HCT116 (cell line): ENCODE data around the gene PRPF6. TPM values are rescaled to one million over a fixed set of nuclear protein-coding genes. Genes with fewer than 3 reads are reported as not detected.

ENCODE experiments used
- ATAC-seq: fragments of 200-7000 bp; cut with Tn5 transposase; 2 replicates; pipeline ENCODE4 v1.9.1; 2020; ENCODE audit warnings: mild to moderate bottlenecking, moderate library complexity
- BruUV-seq: library from RNA; stranded (reverse); fragments of 400-500 nt; replicated peaks from 2 replicates; lab custom pipeline; 2021; lab: Mats Ljungman, UMichigan
- CTCF ChIA-PET: fragments of 300-600 bp; sonication (Branson Sonifier 250); formaldehyde crosslinking; loops from one replicate; lab custom pipeline; 2021; ENCODE audit warnings: antibody characterized with exemption; lab: Charles Lee
- POLR2A ChIA-PET: fragments of 300-600, 350-600 bp; sonication (Branson Sonifier 250); formaldehyde crosslinking; loops from one replicate; lab custom pipeline; 2021; ENCODE audit warnings: antibody characterized with exemption; lab: Charles Lee
- RAD21 ChIA-PET, 2 experiments: fragments of 300-600 bp; sonication (Branson Sonifier 250); formaldehyde crosslinking; loops; one replicate each; lab custom pipeline; 2023; ENCODE audit warnings: low total read pairs in 2 of 2; ENCODE audit not compliant: uncharacterized antibody in 2 of 2, unreplicated experiment in 2 of 2, low non-redundant PET in 1 of 2; lab: Charles Lee
- DNase-seq: peaks from one replicate; pipeline ENCODE4 v3.0.0-alpha.2; 2010; ENCODE audit warnings: low read depth, low spot score
- H2AFZ ChIP-seq: fragments of 200-600 bp; shearing (Covaris generic), sonication (generic); 2 replicates; pipeline ENCODE4 v1.6.1; 2017; ENCODE audit warnings: low read depth, mixed run types, mixed read lengths, antibody characterized with exemption, low read length; ENCODE audit not compliant: poor library complexity, severe bottlenecking
- H3K27ac ChIP-seq: 2 replicates; pipeline ENCODE4 v1.5.1; 2012; ENCODE audit warnings: low read depth, low read length
- H3K27me3 ChIP-seq: fragments of 200-600 bp; sonication (generic); 2 replicates; pipeline ENCODE4 v1.6.1; 2016; ENCODE audit warnings: mixed run types, low read length, mixed read lengths; ENCODE audit not compliant: insufficient read depth
- H3K36me3 ChIP-seq, 2 experiments: fragments of 200-500 bp in 1 of 2; fragments of 200-600 bp in 1 of 2; sonication (Bioruptor generic) in 1 of 2; sonication (generic) in 1 of 2; 2 replicates each; pipeline versions ENCODE4 v1.5.1 to v1.6.1; 2014 to 2016; ENCODE audit warnings: low read length in 2 of 2, inconsistent platforms in 1 of 2, mixed read lengths in 1 of 2, mixed run types in 1 of 2; ENCODE audit not compliant: insufficient read depth in 2 of 2, control insufficient read depth in 1 of 2
- H3K4me1 ChIP-seq, 2 experiments: fragments of 200-600 bp in 1 of 2; sonication (generic) in 1 of 2; 2 replicates each; pipeline versions ENCODE4 v1.5.1 to v1.6.1; 2012 to 2017; ENCODE audit warnings: low read length in 2 of 2, inconsistent platforms in 1 of 2, mild to moderate bottlenecking in 1 of 2, mixed read lengths in 1 of 2, mixed run types in 1 of 2, moderate library complexity in 1 of 2; ENCODE audit not compliant: insufficient read depth in 2 of 2, control insufficient read depth in 1 of 2
- H3K4me2 ChIP-seq: fragments of 200-600 bp; sonication (generic); 2 replicates; pipeline ENCODE4 v1.6.1; 2017; ENCODE audit warnings: mixed run types, low read length, mixed read lengths
- H3K4me3 ChIP-seq, 2 experiments: fragments of 200-600 bp in 1 of 2; sonication (generic) in 1 of 2; replicated peaks in 1 of 2; 2 replicates each; pipeline ENCODE4 v1.5.1; 2011 to 2016; ENCODE audit warnings: low read length in 2 of 2, control low read depth in 1 of 2, low read depth in 1 of 2, mild to moderate bottlenecking in 1 of 2, mixed read lengths in 1 of 2, mixed run types in 1 of 2
- H3K79me2 ChIP-seq: fragments of 200-600 bp; sonication (generic); 2 replicates; pipeline ENCODE4 v1.6.1; 2017; ENCODE audit warnings: mild to moderate bottlenecking, mixed run types, low read length, moderate library complexity, mixed read lengths; ENCODE audit not compliant: insufficient read depth
- H3K9ac ChIP-seq: fragments of 200-600 bp; sonication (generic); 2 replicates; pipeline ENCODE4 v1.6.1; 2016; ENCODE audit warnings: low read length, mixed read lengths
- H3K9me2 ChIP-seq: fragments of 200-600 bp; sonication (generic), shearing (Covaris generic); 2 replicates; pipeline ENCODE4 v1.6.1; 2017; ENCODE audit warnings: mixed run types, mild to moderate bottlenecking, moderate library complexity; ENCODE audit not compliant: insufficient read depth
- H3K9me3 ChIP-seq, 2 experiments: fragments of 200-500 bp in 1 of 2; fragments of 200-600 bp in 1 of 2; sonication (Bioruptor generic) in 1 of 2; sonication (generic) in 1 of 2; 2 replicates each; pipeline ENCODE4 v1.6.1; 2014 to 2017; ENCODE audit warnings: low read length in 2 of 2, mixed read lengths in 2 of 2, inconsistent platforms in 1 of 2, low read depth in 1 of 2, mild to moderate bottlenecking in 1 of 2, mixed run types in 1 of 2, moderate library complexity in 1 of 2; ENCODE audit not compliant: control insufficient read depth in 1 of 2, insufficient read depth in 1 of 2
- H4K20me1 ChIP-seq: fragments of 200-600 bp; sonication (generic), shearing (Covaris generic); 2 replicates; pipeline ENCODE4 v1.6.1; 2017; ENCODE audit warnings: mixed run types, mild to moderate bottlenecking, moderate library complexity; ENCODE audit not compliant: insufficient read depth
- ELF1 ChIP-seq: IDR thresholded peaks from 2 replicates; pipeline ENCODE4 v1.6.1; 2012; ENCODE audit warnings: low read depth, borderline replicate concordance
- EZH2phosphoT487 ChIP-seq: fragments of 200-600 bp; IDR thresholded peaks from 2 replicates; pipeline ENCODE4 v1.6.1; 2018; ENCODE audit warnings: antibody characterized with exemption, borderline replicate concordance
- POLR2A ChIP-seq: IDR thresholded peaks from 2 replicates; pipeline ENCODE4 v1.7.0; 2011; ENCODE audit warnings: borderline replicate concordance; ENCODE audit not compliant: insufficient read depth, insufficient read length; ENCODE audit errors: extremely low read depth
- POLR2AphosphoS5 ChIP-seq: IDR thresholded peaks from 2 replicates; pipeline ENCODE4 v1.6.1; 2011; ENCODE audit warnings: mild to moderate bottlenecking, low read depth, low read length, moderate library complexity
- RAD21 ChIP-seq: IDR thresholded peaks from 2 replicates; pipeline ENCODE4 v1.6.1; 2012; ENCODE audit warnings: low read depth, mild to moderate bottlenecking
- SIN3A ChIP-seq: IDR thresholded peaks from 2 replicates; pipeline ENCODE4 v1.6.1; 2012; ENCODE audit warnings: low read depth
- YY1 ChIP-seq: IDR thresholded peaks from 2 replicates; pipeline ENCODE4 v1.6.1; 2011; ENCODE audit warnings: low read length, low read depth, moderate library complexity, mild to moderate bottlenecking; ENCODE audit not compliant: insufficient replicate concordance; ENCODE audit errors: extremely low read depth
- intact Hi-C: fragments of 100-400 bp; cut with micrococcal nuclease; formaldehyde crosslinking; loops from 2 replicates; pipeline ENCODE4 v1.10.0; 2022
- total RNA-seq: library from RNA; stranded (reverse); gene quantifications from one replicate; pipeline ENCODE4 v1.2.1, GENCODE V29; 2021; ENCODE audit not compliant: unreplicated experiment
- TF ChIP-seq, protein P1 (sequence below): IDR thresholded peaks from 2 replicates; pipeline ENCODE4 v1.6.1; 2012
- TF ChIP-seq, protein P2 (sequence below): IDR thresholded peaks from 2 replicates; pipeline ENCODE4 v1.6.1; 2012; ENCODE audit warnings: low read depth
- TF ChIP-seq, protein P3 (sequence below): IDR thresholded peaks from 2 replicates; pipeline ENCODE4 v1.6.1; 2012

PRPF6 gene
- total RNA-seq, 1 experiment from 2014 or later, result 74.9 TPM

DNA sequence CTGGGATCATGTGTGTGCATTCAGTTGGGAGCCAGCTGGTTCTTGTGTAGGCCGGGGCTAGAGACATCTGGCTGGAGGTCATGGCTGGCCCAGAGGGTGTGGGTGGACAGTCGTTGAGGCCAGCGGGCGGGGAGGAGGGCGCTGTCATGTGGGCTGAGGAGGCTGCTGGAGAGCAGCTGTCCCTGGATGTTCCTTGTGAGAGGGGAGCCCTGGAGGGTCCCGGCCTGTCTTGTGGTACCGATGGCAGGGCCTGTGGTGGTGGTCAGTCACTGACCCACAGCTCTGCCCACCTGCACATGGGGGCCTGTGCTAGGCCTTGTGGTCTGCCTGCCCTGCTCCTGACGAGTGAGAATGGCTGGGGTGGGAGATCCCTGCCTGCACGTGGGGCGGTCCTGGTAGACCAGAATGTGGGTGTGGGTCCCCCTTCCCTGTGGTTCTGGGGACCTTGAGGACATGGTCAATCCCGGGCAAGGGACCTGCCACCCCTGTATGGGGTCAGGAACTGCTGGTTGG is 53.1 kb downstream of the PRPF6 start:
- Histone ChIP-seq H3K9me3 (no peaks in the 10 kb centered on the region), H3K79me2 (no peaks in the 10 kb centered on the region), H4K20me1 (no peaks in the 10 kb centered on the region), H2AFZ (no peak overlapping the region), H3K27me3 (no peaks in the 10 kb centered on the region), H3K9ac (no peak overlapping the region), H3K4me2 (no peak overlapping the region), H3K36me3 (peaks cover 3 to 4% of the 10 kb centered on the region in 2 experiments; a peak in 2 of 4 replicates), H3K4me1 (peaks cover 0 to 15% of the 10 kb centered on the region in 2 experiments; a peak in 2 of 4 replicates), H3K27ac (no peak overlapping the region), H3K4me3 (no peak overlapping the region), H3K9me2 (no peaks in the 10 kb centered on the region)
- no peak for ATAC-seq
- DNase-seq, result no peak
- CTCF ChIA-PET, result no interaction called here
- intact Hi-C loops, result no loop called here
- TF ChIP-seq EZH2phosphoT487, result no peak
- TF ChIP-seq YY1, result no peak
- TF ChIP-seq POLR2A, result no peak
- TF ChIP-seq, protein P1, sequence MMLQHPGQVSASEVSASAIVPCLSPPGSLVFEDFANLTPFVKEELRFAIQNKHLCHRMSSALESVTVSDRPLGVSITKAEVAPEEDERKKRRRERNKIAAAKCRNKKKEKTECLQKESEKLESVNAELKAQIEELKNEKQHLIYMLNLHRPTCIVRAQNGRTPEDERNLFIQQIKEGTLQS, result no peak
- no peak for TF ChIP-seq SIN3A
- TF ChIP-seq POLR2AphosphoS5, result no peak
- TF ChIP-seq ELF1, result no peak
- no peak for TF ChIP-seq RAD21
- RAD21 ChIA-PET, result no interaction called here
- POLR2A ChIA-PET, result no interaction called here
- BruUV-seq, result no TSS peak

DNA sequence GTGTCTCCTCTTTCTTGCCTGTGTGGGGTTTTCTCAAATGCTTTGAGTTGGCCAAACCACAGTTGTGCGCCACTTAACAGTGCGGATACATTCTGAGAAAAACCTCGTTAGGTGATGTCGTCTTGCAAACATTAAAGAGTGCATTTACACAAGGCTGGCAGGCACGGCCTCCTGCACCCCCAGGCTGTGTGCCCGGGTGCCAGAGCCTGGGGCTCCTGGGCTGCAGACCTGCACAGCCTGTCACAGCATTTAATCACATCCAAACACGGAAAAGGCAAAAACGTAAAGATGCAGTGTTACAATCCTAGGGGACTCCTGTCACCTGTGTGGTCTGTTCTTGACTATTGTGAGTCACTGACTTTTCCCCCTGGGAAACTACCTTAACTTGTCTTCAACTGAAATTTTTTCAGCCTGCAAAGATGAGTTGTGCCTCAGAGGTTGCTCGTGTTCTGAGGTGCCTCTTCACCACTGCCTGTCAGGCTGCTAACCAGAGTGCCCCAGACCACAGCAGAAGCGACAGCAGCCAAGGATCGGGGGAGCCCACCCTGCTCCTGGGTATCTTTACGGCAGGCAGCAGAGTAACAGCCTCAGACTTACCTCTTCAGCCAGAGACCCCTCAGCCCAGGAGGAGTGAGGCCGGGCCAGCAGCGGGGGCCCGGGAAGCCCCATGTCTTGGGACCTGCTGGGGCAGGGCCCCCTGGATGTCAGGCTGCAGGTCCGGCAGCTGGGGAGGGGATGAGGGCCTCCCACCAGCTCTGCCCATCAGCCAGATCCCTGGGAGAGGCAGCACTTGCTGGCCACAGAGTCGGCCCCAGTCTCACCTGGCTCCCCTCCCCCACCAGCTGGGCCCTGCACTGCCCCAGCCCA is 54.4 kb downstream of the PRPF6 start:
- H3K36me3 ChIP-seq, result peaks cover 0 to 3% of the 10 kb centered on the region in 2 experiments; a peak in 1 of 4 replicates
- intact Hi-C loops, result no loop called here
- POLR2A ChIA-PET, result no interaction called here
- H4K20me1 ChIP-seq, result no peaks in the 10 kb centered on the region
- H2AFZ ChIP-seq, result no peak overlapping the region
- no peak for TF ChIP-seq ELF1
- TF ChIP-seq, protein P2, sequence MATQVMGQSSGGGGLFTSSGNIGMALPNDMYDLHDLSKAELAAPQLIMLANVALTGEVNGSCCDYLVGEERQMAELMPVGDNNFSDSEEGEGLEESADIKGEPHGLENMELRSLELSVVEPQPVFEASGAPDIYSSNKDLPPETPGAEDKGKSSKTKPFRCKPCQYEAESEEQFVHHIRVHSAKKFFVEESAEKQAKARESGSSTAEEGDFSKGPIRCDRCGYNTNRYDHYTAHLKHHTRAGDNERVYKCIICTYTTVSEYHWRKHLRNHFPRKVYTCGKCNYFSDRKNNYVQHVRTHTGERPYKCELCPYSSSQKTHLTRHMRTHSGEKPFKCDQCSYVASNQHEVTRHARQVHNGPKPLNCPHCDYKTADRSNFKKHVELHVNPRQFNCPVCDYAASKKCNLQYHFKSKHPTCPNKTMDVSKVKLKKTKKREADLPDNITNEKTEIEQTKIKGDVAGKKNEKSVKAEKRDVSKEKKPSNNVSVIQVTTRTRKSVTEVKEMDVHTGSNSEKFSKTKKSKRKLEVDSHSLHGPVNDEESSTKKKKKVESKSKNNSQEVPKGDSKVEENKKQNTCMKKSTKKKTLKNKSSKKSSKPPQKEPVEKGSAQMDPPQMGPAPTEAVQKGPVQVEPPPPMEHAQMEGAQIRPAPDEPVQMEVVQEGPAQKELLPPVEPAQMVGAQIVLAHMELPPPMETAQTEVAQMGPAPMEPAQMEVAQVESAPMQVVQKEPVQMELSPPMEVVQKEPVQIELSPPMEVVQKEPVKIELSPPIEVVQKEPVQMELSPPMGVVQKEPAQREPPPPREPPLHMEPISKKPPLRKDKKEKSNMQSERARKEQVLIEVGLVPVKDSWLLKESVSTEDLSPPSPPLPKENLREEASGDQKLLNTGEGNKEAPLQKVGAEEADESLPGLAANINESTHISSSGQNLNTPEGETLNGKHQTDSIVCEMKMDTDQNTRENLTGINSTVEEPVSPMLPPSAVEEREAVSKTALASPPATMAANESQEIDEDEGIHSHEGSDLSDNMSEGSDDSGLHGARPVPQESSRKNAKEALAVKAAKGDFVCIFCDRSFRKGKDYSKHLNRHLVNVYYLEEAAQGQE, result no peak
- TF ChIP-seq, protein P3, sequence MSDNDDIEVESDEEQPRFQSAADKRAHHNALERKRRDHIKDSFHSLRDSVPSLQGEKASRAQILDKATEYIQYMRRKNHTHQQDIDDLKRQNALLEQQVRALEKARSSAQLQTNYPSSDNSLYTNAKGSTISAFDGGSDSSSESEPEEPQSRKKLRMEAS, result no peak
- no peaks in the 10 kb centered on the region for H3K9me3 ChIP-seq
- RAD21 ChIA-PET, result no interaction called here
- no peak for ATAC-seq
- no peak overlapping the region for H3K4me3 ChIP-seq
- H3K9ac ChIP-seq, result no peak overlapping the region
- no peaks in the 10 kb centered on the region for H3K27me3 ChIP-seq
- BruUV-seq, result no TSS peak
- H3K4me1 ChIP-seq, result peaks cover 3 to 21% of the 10 kb centered on the region in 2 experiments
- no peaks in the 10 kb centered on the region for H3K9me2 ChIP-seq
- DNase-seq, result no peak
- H3K4me2 ChIP-seq, result no peak overlapping the region
- H3K79me2 ChIP-seq, result no peaks in the 10 kb centered on the region
- CTCF ChIA-PET, result no interaction called here
- H3K27ac ChIP-seq, result no peak overlapping the region
